Colonic mucosa (tissue), 4 donors: ENCODE measurements around the gene RHBDD3. TPM values are rescaled to one million over a fixed set of nuclear protein-coding genes. Genes with fewer than 3 reads are reported as not detected.

Experiments
- DNase-seq: peaks from one replicate; pipeline ENCODE4 v3.0.0-alpha.2; 2020
- H3K27ac ChIP-seq: fragments of 200-600 bp; one replicate; pipeline ENCODE4 v1.8.0; 2021
- H3K27me3 ChIP-seq: fragments of 200-600 bp; one replicate; pipeline ENCODE4 v1.8.0; 2021
- H3K36me3 ChIP-seq: fragments of 200-600 bp; one replicate; pipeline ENCODE4 v1.8.0; 2021
- H3K4me1 ChIP-seq: fragments of 200-600 bp; one replicate; pipeline ENCODE4 v1.8.0; 2021; ENCODE audit warnings: mild to moderate bottlenecking
- H3K4me3 ChIP-seq: fragments of 200-600 bp; one replicate; pipeline ENCODE4 v1.8.0; 2021
- H3K9ac ChIP-seq, 2 donors: one replicate each; pipeline ENCODE4 v1.7.0; 2013; ENCODE audit warnings: control low read depth in 2 of 2, low read depth in 2 of 2, low read length in 2 of 2
- H3K9me3 ChIP-seq: fragments of 200-600 bp; one replicate; pipeline ENCODE4 v1.8.0; 2021
- intact Hi-C: fragments of 100-400 bp; cut with DNase I; formaldehyde crosslinking; loops from one replicate; pipeline ENCODE4 v1.14.1; 2022
- total RNA-seq, 2 donors: library from RNA; stranded (reverse); fragmentation: NEBNext Ultra II Directional in 1 of 2; extraction: Animal tissue kit (Norgen Biotek cat#: 25700) in 1 of 2; gene quantifications; one replicate each; pipeline ENCODE4 v1.2.1, GENCODE V29; 2021
- TF ChIP-seq, protein P1 (sequence below): fragments of 200-600 bp; IDR thresholded peaks from one replicate; pipeline ENCODE4 v1.8.0; 2022; ENCODE audit warnings: antibody characterized with exemption, mild to moderate bottlenecking
- donor health status: healthy.
- donor health status: DM: no; HTN: no; CAD: no.
- donor health status: DM: no; HTN: no; CAD: no.

Gene RHBDD3
- total RNA-seq, 2 donors from 2014 or later: 15.4 to 32.0 TPM

DNA sequence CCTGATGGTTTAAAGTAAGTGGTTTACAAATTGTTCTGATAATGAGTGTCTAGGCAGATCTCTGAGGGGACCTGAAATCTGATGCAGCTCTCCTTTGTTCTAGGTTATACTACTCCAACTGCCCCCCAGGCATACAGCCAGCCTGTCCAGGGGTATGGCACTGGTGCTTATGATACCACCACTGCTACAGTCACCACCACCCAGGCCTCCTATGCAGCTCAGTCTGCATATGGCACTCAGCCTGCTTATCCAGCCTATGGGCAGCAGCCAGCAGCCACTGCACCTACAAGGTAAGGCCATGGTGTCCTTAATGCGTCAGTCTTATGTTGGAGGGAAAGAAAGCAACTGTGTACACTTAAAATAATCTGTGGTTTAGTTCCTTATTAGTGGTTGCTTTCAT, 10.1 kb upstream of the RHBDD3 start:
- no peak for DNase-seq
- Histone ChIP-seq H3K9me3 (no peaks in the 10 kb centered on the region), H3K4me1 (peaks cover 9% of the 10 kb centered on the region), H3K36me3 (peaks cover 3% of the 10 kb centered on the region), H3K27ac (no peak overlapping the region), H3K27me3 (no peaks in the 10 kb centered on the region), H3K4me3 (no peak overlapping the region), H3K9ac (no peak overlapping the region)
- intact Hi-C loops: no loop called here
- TF ChIP-seq, protein P1, sequence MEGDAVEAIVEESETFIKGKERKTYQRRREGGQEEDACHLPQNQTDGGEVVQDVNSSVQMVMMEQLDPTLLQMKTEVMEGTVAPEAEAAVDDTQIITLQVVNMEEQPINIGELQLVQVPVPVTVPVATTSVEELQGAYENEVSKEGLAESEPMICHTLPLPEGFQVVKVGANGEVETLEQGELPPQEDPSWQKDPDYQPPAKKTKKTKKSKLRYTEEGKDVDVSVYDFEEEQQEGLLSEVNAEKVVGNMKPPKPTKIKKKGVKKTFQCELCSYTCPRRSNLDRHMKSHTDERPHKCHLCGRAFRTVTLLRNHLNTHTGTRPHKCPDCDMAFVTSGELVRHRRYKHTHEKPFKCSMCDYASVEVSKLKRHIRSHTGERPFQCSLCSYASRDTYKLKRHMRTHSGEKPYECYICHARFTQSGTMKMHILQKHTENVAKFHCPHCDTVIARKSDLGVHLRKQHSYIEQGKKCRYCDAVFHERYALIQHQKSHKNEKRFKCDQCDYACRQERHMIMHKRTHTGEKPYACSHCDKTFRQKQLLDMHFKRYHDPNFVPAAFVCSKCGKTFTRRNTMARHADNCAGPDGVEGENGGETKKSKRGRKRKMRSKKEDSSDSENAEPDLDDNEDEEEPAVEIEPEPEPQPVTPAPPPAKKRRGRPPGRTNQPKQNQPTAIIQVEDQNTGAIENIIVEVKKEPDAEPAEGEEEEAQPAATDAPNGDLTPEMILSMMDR: no peak

DNA sequence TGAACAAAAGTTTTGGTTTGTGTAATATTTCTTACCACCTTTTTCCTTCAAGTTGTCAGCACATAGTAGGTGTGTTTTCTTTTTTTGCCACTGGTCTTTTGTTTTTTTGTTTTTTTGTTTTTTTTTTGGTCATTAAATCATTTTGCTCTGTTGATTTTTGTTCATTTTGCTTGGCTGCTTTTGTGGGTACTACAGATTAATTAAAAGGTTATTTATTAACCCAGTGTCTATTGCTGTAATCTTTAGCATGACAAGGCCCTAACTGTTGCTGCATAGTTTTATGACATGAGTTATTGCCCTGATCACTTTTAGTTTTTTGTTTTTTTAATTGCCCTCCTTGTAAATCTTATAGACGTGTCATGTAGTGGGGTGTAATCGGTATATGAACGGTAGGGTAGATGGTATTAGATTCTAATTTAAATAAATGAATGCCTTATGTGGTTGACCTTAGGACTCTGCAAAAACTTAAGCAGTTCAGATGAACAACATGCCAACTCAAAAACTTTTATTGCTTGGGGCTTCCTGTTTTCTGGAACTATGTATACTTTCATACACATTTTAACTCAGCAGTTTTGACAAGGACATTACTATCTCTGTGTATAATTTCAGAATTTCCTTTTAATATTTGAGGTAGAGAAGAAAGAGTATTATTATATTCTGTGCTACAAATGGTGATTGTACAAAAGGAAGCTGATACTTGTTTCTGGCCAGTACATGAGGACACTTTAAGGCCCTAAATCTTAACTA, 8.2 kb upstream of the RHBDD3 start:
- Histone ChIP-seq H3K27me3 (no peaks in the 10 kb centered on the region), H3K4me1 (peaks cover 19% of the 10 kb centered on the region), H3K27ac (peak overlapping the region; percentile 13), H3K36me3 (no peaks in the 10 kb centered on the region), H3K4me3 (no peak overlapping the region), H3K9ac (no peak overlapping the region), H3K9me3 (no peaks in the 10 kb centered on the region)
- intact Hi-C loops: no loop called here
- DNase-seq: no peak
- TF ChIP-seq, protein P1: no peak

DNA sequence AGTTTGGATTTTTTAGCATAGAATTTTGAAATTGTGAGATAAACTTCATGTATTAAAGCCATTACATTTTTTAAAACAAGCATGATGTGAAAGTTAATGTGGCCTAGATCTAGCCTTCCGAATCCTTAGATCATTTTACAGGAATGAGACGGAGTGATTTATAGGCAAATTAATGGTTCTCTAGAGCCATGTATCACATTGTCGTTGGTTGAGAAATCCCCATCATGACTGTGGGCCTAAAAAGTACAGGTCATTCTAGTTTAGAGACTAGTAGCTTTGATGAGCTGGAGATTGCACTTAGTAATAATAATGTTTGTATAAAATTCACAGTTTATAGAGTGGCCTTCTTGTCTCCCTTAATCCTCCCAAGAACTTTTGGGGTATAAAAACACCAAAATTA, 7.4 kb upstream of the RHBDD3 start:
- intact Hi-C loops: no loop called here
- DNase-seq: no peak
- Histone ChIP-seq H3K36me3 (no peaks in the 10 kb centered on the region), H3K4me1 (peaks cover 24% of the 10 kb centered on the region), H3K27ac (no peak overlapping the region), H3K4me3 (no peak overlapping the region), H3K9ac (no peak overlapping the region), H3K9me3 (no peaks in the 10 kb centered on the region), H3K27me3 (no peaks in the 10 kb centered on the region)
- TF ChIP-seq, protein P1: no peak

DNA sequence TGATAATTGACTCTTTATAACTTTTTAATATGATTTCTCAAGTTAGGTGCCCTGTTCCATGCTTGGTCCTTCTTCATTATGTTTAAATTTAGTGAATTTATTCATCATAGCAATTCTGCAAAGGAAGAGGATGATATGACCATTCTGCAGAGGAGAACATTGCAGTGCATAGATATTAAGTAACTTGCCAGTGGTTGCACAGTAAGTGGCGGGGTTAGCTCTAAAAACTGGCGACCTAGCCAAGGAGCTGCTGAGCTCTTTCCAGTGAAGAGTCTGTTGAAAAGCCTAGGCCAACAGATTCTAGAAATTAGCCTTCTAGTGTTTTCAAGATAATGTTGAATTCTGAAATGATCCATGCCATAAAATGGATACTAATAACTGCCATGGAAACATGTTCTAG, 4.8 kb upstream of the RHBDD3 start:
- no peak overlapping the region for H3K9ac ChIP-seq
- no peaks in the 10 kb centered on the region for H3K36me3 ChIP-seq
- H3K4me1 ChIP-seq: peaks cover 26% of the 10 kb centered on the region
- H3K27ac ChIP-seq: no peak overlapping the region
- no peaks in the 10 kb centered on the region for H3K27me3 ChIP-seq
- no peaks in the 10 kb centered on the region for H3K9me3 ChIP-seq
- H3K4me3 ChIP-seq: no peak overlapping the region
- DNase-seq: no peak
- TF ChIP-seq, protein P1: no peak
- intact Hi-C loops: no loop called here

DNA sequence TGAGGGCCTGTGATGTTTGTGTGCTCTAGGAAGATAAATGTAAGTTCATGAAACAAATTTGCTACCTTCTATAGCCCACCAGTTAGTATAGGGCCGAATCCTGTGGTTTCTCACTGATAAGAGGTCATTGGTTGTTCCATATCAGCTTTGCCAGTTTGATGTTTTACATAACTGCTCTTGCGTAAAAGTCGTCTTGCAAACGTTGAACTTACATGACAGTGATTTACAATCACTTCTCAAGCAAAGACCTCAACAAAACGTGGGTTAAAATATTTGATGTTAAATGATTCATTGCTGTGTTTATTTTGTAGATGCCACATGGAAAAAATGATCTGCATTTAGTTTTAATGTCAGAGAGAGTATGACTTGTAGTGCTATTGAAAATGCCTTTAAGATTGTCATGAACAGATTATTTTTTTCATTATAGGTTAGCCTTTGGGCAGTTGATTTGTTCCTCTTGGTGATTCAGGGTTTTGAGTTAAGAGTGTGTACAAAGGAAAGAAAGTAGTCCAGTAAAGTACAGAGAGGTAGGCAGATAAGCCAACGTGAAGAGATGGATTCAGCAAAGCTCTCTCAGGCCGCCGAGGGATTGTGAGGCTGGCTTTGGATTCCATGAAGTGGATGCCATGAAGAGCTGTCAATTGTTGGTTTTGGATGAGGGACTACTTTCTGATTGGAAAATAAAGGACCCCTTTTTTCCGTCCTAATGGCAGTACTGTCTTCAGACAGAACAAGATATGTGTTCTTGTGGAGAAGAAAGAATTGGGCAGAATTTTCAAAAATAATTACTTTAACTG, 2.9 kb upstream of the RHBDD3 start:
- intact Hi-C loops: no loop called here
- H3K27me3 ChIP-seq: no peaks in the 10 kb centered on the region
- H3K4me3 ChIP-seq: peak overlapping the region; percentile 99
- peak overlapping the region in 1 of 2 donors; percentile 95 for H3K9ac ChIP-seq
- H3K9me3 ChIP-seq: no peaks in the 10 kb centered on the region
- no peak for DNase-seq
- TF ChIP-seq, protein P1: no peak
- H3K36me3 ChIP-seq: no peaks in the 10 kb centered on the region
- H3K4me1 ChIP-seq: peaks cover 28% of the 10 kb centered on the region
- peak overlapping the region; percentile 9 for H3K27ac ChIP-seq
